A549 (cell line): ENCODE data around the gene ZNF831. TPM values are rescaled to one million over a fixed set of nuclear protein-coding genes. Genes with fewer than 3 reads are reported as not detected.

Source experiments
- ATAC-seq, 2 experiments: fragments of 200-7000 bp in 1 of 2; fragments of >200 bp in 1 of 2; cut with Nextera tagmentation in 1 of 2; cut with Tn5 transposase in 1 of 2; 3 replicates each; pipeline versions ENCODE4 v1.8.0 to v1.9.1; 2018 to 2020; ENCODE audit warnings: mild to moderate bottlenecking in 1 of 2, moderate library complexity in 1 of 2
- CTCF ChIA-PET: fragments of 300-600 bp; sonication (Branson Sonifier 250); formaldehyde crosslinking; extraction: SDS; loops from one replicate; lab custom pipeline; 2021; ENCODE audit warnings: antibody characterized with exemption, inconsistent platforms; lab: Yijun Ruan, JAX
- POLR2A ChIA-PET: fragments of 350-600 bp; formaldehyde crosslinking; extraction: SDS; loops from one replicate; lab custom pipeline; 2021; ENCODE audit warnings: antibody characterized with exemption, inconsistent platforms; lab: Yijun Ruan, JAX
- DNase-seq, 2 experiments: peaks; one replicate each; pipeline versions ENCODE4 v3.0.0 to v3.0.0-alpha.2; 2011 to 2016; ENCODE audit warnings: low read depth in 1 of 2, low spot score in 1 of 2
- FAIRE-seq: peaks from 2 replicates; lab custom pipeline; 2011; peaks lifted over from hg19 to GRCh38; lab: Jason Lieb, UNC
- H3K27ac ChIP-seq, 2 experiments: fragments of >200 bp; sonication (Bioruptor Twin); formaldehyde crosslinking; 3 replicates each; pipeline ENCODE4 v1.5.1; 2016 to 2017
- H3K4me1 ChIP-seq: fragments of >200 bp; sonication (Bioruptor Twin); formaldehyde crosslinking; 3 replicates; pipeline ENCODE4 v1.6.1; 2016
- H3K4me2 ChIP-seq: fragments of >200 bp; sonication (Bioruptor Twin); formaldehyde crosslinking; 3 replicates; pipeline ENCODE4 v1.6.1; 2016
- H3K4me3 ChIP-seq: fragments of >200 bp; sonication (Bioruptor Twin); formaldehyde crosslinking; 3 replicates; pipeline ENCODE4 v1.5.1; 2016
- H3K9me3 ChIP-seq: fragments of >200 bp; sonication (Bioruptor Twin); formaldehyde crosslinking; 3 replicates; pipeline ENCODE4 v1.6.1; 2016
- BHLHE40 ChIP-seq: IDR thresholded peaks from 2 replicates; pipeline ENCODE4 v1.6.1; 2012; ENCODE audit warnings: low read depth, low read length, inconsistent platforms
- CBX2 ChIP-seq: fragments of 200-600 bp; sonication (generic); IDR thresholded peaks from 2 replicates; pipeline ENCODE4 v1.6.1; 2016; ENCODE audit warnings: low read depth, mild to moderate bottlenecking, borderline replicate concordance
- CHD4 ChIP-seq: fragments of 200-600 bp; sonication (generic); IDR thresholded peaks from 2 replicates; pipeline ENCODE4 v1.6.1; 2016; ENCODE audit warnings: antibody characterized with exemption, mild to moderate bottlenecking, borderline replicate concordance
- CTCF ChIP-seq: fragments of >200 bp; sonication (Bioruptor Twin); formaldehyde crosslinking; IDR thresholded peaks from 3 replicates; pipeline ENCODE4 v1.5.1; 2016
- ELK1 ChIP-seq: fragments of 150-350 bp; IDR thresholded peaks from 2 replicates; pipeline ENCODE4 v1.6.1; 2014; ENCODE audit warnings: low read depth, mild to moderate bottlenecking, low read length
- EP300 ChIP-seq, 2 experiments: fragments of >200 bp; sonication (Bioruptor Twin); formaldehyde crosslinking; IDR thresholded peaks; 2 replicates in 1 of 2; 3 replicates in 1 of 2; pipeline ENCODE4 v1.6.1; 2016 to 2017
- FOSL2 ChIP-seq, 2 experiments: fragments of 450-650 bp in 1 of 2; fragments of >200 bp in 1 of 2; sonication (Bioruptor Twin) in 1 of 2; formaldehyde crosslinking; IDR thresholded peaks; 2 replicates each; pipeline versions ENCODE4 v1.5.0 to v1.6.1; 2016 to 2020; ENCODE audit warnings: mild to moderate bottlenecking in 1 of 2, moderate library complexity in 1 of 2
- FOXS1 ChIP-seq: fragments of 250-450 bp; sonication (Bioruptor Pico); IDR thresholded peaks from 2 replicates; pipeline ENCODE4 v1.5.0; 2020; ENCODE audit warnings: mild to moderate bottlenecking, moderate library complexity
- HEYL ChIP-seq: fragments of 250-450 bp; sonication (Bioruptor Pico); IDR thresholded peaks from 2 replicates; pipeline ENCODE4 v1.8.0; 2021; ENCODE audit warnings: mild to moderate bottlenecking, moderate library complexity
- HMGXB4 ChIP-seq: fragments of 250-450 bp; sonication (Bioruptor Pico); IDR thresholded peaks from 2 replicates; pipeline ENCODE4 v1.5.0; 2021; ENCODE audit warnings: mild to moderate bottlenecking, moderate library complexity, borderline replicate concordance
- HOXA7 ChIP-seq: fragments of 250-450 bp; sonication (Bioruptor Pico); IDR thresholded peaks from 2 replicates; pipeline ENCODE4 v1.5.0; 2020; ENCODE audit warnings: mild to moderate bottlenecking, moderate library complexity
- JUNB ChIP-seq: fragments of >200 bp; sonication (Bioruptor Twin); formaldehyde crosslinking; IDR thresholded peaks from 2 replicates; pipeline ENCODE4 v1.6.1; 2016
- KDM1A ChIP-seq: fragments of 200-600 bp; sonication (generic); IDR thresholded peaks from 2 replicates; pipeline ENCODE4 v1.6.1; 2016; ENCODE audit warnings: low read depth, mild to moderate bottlenecking
- KDM5A ChIP-seq: fragments of 200-600 bp; sonication (generic); IDR thresholded peaks from 2 replicates; pipeline ENCODE4 v1.6.1; 2016; ENCODE audit warnings: antibody characterized with exemption, mild to moderate bottlenecking
- MAFK ChIP-seq: fragments of 450-650 bp; IDR thresholded peaks from 2 replicates; pipeline ENCODE4 v1.6.1; 2014; ENCODE audit not compliant: partially characterized antibody
- MAX ChIP-seq: IDR thresholded peaks from 2 replicates; pipeline ENCODE4 v1.6.1; 2012
- MAZ ChIP-seq: fragments of 150-350 bp; IDR thresholded peaks from 2 replicates; pipeline ENCODE4 v1.6.1; 2014; ENCODE audit warnings: antibody characterized with exemption, low read depth, low read length, borderline replicate concordance
- MYC ChIP-seq: IDR thresholded peaks from 2 replicates; pipeline ENCODE4 v1.6.1; 2012; ENCODE audit warnings: mild to moderate bottlenecking, inconsistent platforms, low read length, improper control_type of control experiment, borderline replicate concordance
- RFX5 ChIP-seq: fragments of 450-650 bp; IDR thresholded peaks from 2 replicates; pipeline ENCODE4 v1.7.1; 2014; ENCODE audit warnings: antibody characterized with exemption, mild to moderate bottlenecking, moderate library complexity
- SREBF2 ChIP-seq: fragments of 450-650 bp; IDR thresholded peaks from 2 replicates; pipeline ENCODE4 v1.6.1; 2014; ENCODE audit warnings: mild to moderate bottlenecking, moderate library complexity
- USF2 ChIP-seq: fragments of 450-650 bp; IDR thresholded peaks from 2 replicates; pipeline ENCODE4 v1.6.1; 2014; ENCODE audit warnings: antibody characterized with exemption
- ZC3H11A ChIP-seq: fragments of 450-650 bp; IDR thresholded peaks from 2 replicates; pipeline ENCODE4 v1.6.1; 2014; ENCODE audit warnings: antibody characterized with exemption, mild to moderate bottlenecking
- ZFP36 ChIP-seq: fragments of 450-650 bp; IDR thresholded peaks from 2 replicates; pipeline ENCODE4 v1.6.1; 2014; ENCODE audit warnings: borderline replicate concordance; ENCODE audit not compliant: partially characterized antibody
- ZSCAN20 ChIP-seq: fragments of 250-450 bp; sonication (Bioruptor Pico); IDR thresholded peaks from 2 replicates; pipeline ENCODE4 v1.8.0; 2022; ENCODE audit warnings: mild to moderate bottlenecking, moderate library complexity
- WGBS: methylation state at CpG from one replicate; pipeline ENCODE4 v1.1.6; 2017; ENCODE audit errors: missing lambda C conversion rate; 5-methylcytosine and 5-hydroxymethylcytosine counted together
- polyA plus RNA-seq, 4 experiments: library from polyadenylated mRNA; depleted of rRNA in 3 of 4; stranded (reverse); fragments of >200 nt; fragmentation: RNase III in 1 of 4; extraction: RNeasy Plus Mini Kit Qiagen cat#74134 plus additional on column Dnase treatment in 1 of 4; gene quantifications; 2 replicates in 3 of 4; 3 replicates in 1 of 4; pipeline ENCODE4 v1.2.3, GENCODE V29; 2011 to 2017

The ZNF831 gene
- polyA plus RNA-seq, 2 of the 4 experiments (the other 2 are of a cell fraction): not detected

- POLR2A ChIA-PET: no interaction called here
- TF ChIP-seq BHLHE40 (no peak), MAFK (no peak), CTCF (no peak), MAZ (no peak), USF2 (no peak), KDM1A (no peak), ELK1 (no peak), MYC (no peak), MAX (no peak), CBX2 (no peak), SREBF2 (no peak), HOXA7 (CRISPR knock-in tag) (no peak), FOXS1 (CRISPR knock-in tag) (no peak), HEYL (no peak)
- CTCF ChIA-PET: interaction anchor here (1.2 kb wide), 1 partner anchor 9 kb away, joined by 3 read pairs; no protein-coding TSS in a partner anchor
- Histone ChIP-seq H3K27ac (no peak overlapping the region), H3K4me1 (no peaks in the 10 kb centered on the region), H3K9me3 (no peaks in the 10 kb centered on the region), H3K4me2 (no peak overlapping the region), H3K4me3 (no peak overlapping the region)
- no peak for FAIRE-seq
- ATAC-seq: no peak
- 50% methylated on average over 18 of the region's 18 CpGs for WGBS
- no peak for DNase-seq
These were observed 31.8 kb downstream of the ZNF831 start for GRCh38 chr20:59195316-59195993.

GRCh38 chr20:59204165-59204894 is 40.7 kb downstream of the ZNF831 start:
- Histone ChIP-seq H3K4me3 (no peak overlapping the region), H3K4me1 (no peaks in the 10 kb centered on the region), H3K4me2 (no peak overlapping the region)
- 27% methylated on average over 10 of the region's 10 CpGs for WGBS
- ChIA-PET POLR2A (no interaction called here), CTCF (interaction anchor here (4.1 kb wide), 1 partner anchor 18 kb away, joined by 18 read pairs; no protein-coding TSS in a partner anchor)
- FAIRE-seq: no peak
- TF ChIP-seq RFX5 (no peak), CHD4 (no peak), ZSCAN20 (no peak), FOXS1 (CRISPR knock-in tag) (no peak), KDM5A (no peak)
- TF ChIP-seq, all 56 proteins: peak for 0
- no peak overlapping the region for H3K27ac ChIP-seq
- no peak for DNase-seq
- ATAC-seq: no peak
- H3K9me3 ChIP-seq: no peaks in the 10 kb centered on the region

- Histone ChIP-seq H3K4me2 (no peak overlapping the region), H3K27ac (no peak overlapping the region), H3K9me3 (no peaks in the 10 kb centered on the region), H3K4me3 (no peak overlapping the region), H3K4me1 (no peaks in the 10 kb centered on the region)
- no peak for ATAC-seq
- no peak for TF ChIP-seq MAZ
- TF ChIP-seq ZFP36: no peak
- no peak for TF ChIP-seq EP300 (IDR thresholded peaks at IDR 0.05)
- no peak for TF ChIP-seq ZC3H11A
- TF ChIP-seq JUNB: no peak
- TF ChIP-seq FOXS1 (CRISPR knock-in tag): no peak
- no peak for TF ChIP-seq USF2
- TF ChIP-seq MAX: no peak
- TF ChIP-seq HMGXB4: no peak
- TF ChIP-seq FOSL2 (IDR thresholded peaks at IDR 0.05): no peak
- TF ChIP-seq FOSL2 (CRISPR knock-in tag; IDR thresholded peaks at IDR 0.05): no peak
- WGBS: 72% methylated on average over 5 of the region's 6 CpGs
- DNase-seq: no peak
- FAIRE-seq: no peak
- ChIA-PET POLR2A (no interaction called here), CTCF (interaction anchor here (1.1 to 4.1 kb wide), 5 partner anchors 14 to 290 kb away, joined by 3 to 18 read pairs (median 3); no protein-coding TSS in a partner anchor)
These were observed 41.4 kb downstream of the ZNF831 start for GRCh38 chr20:59205044-59205443.
